HepG2 (cell line): ENCODE data around the gene GFPT1. TPM values are rescaled to one million over a fixed set of nuclear protein-coding genes. Genes with fewer than 3 reads are reported as not detected.
A peak's percentile ranks its signal among the peaks of the same experiment; 100 is the strongest.

ENCODE experiments used
- ATRX ChIP-seq: sonication (generic); formaldehyde crosslinking; IDR thresholded peaks from 2 replicates; pipeline ENCODE4 v1.4.0; 2020; ENCODE audit warnings: missing genetic modification reagents, borderline replicate concordance
- HCFC1 ChIP-seq: fragments of 150-350 bp; IDR thresholded peaks from 2 replicates; pipeline ENCODE4 v1.6.1; 2014; ENCODE audit warnings: low read depth, low read length
- HOXA3 ChIP-seq: sonication (generic); formaldehyde crosslinking; IDR thresholded peaks from 2 replicates; pipeline ENCODE4 v1.5.0; 2020; ENCODE audit warnings: missing genetic modification reagents
- JUND ChIP-seq: sonication (generic); formaldehyde crosslinking; IDR thresholded peaks from 2 replicates; pipeline ENCODE4 v1.8.0; 2022; ENCODE audit warnings: mild to moderate bottlenecking, missing genetic modification reagents
- MBNL3 ChIP-seq: fragments of 250-450 bp; sonication (Bioruptor Pico); conservative IDR thresholded peaks from 2 replicates; pipeline ENCODE4 v1.8.0; 2022; ENCODE audit warnings: mild to moderate bottlenecking, inconsistent platforms
- NR2F6 ChIP-seq, 2 experiments: IDR thresholded peaks; 2 replicates each; pipeline ENCODE4 v1.6.1; 2016; ENCODE audit warnings: antibody characterized with exemption in 1 of 2, mild to moderate bottlenecking in 1 of 2
- SP1 ChIP-seq, 2 experiments: fragments of 450-650 bp in 1 of 2; sonication (generic) in 1 of 2; formaldehyde crosslinking in 1 of 2; IDR thresholded peaks; 2 replicates each; pipeline versions ENCODE4 v1.4.0 to v1.6.1; 2016 to 2020; ENCODE audit warnings: missing genetic modification reagents in 1 of 2
- TARDBP ChIP-seq: sonication (generic); formaldehyde crosslinking; IDR thresholded peaks from 2 replicates; pipeline ENCODE4 v1.8.0; 2022; ENCODE audit warnings: mild to moderate bottlenecking, missing genetic modification reagents
- THAP9 ChIP-seq: sonication (generic); formaldehyde crosslinking; IDR thresholded peaks from 2 replicates; pipeline ENCODE4; 2020; ENCODE audit warnings: missing genetic modification reagents, mild to moderate bottlenecking, borderline replicate concordance
- ZBTB49 ChIP-seq: sonication (generic); formaldehyde crosslinking; IDR thresholded peaks from 2 replicates; pipeline ENCODE4 v1.4.0; 2020; ENCODE audit warnings: missing genetic modification reagents, borderline replicate concordance
- ZHX2 ChIP-seq, 2 experiments: sonication (generic) in 1 of 2; formaldehyde crosslinking in 1 of 2; IDR thresholded peaks; 2 replicates each; pipeline versions ENCODE4 v1.6.1 to v1.9.0; 2014 to 2022; ENCODE audit warnings: antibody characterized with exemption in 1 of 2, borderline replicate concordance in 1 of 2, inconsistent platforms in 1 of 2, low read depth in 1 of 2, missing genetic modification reagents in 1 of 2
- ZNF224 ChIP-seq: sonication (generic); formaldehyde crosslinking; IDR thresholded peaks from 2 replicates; pipeline ENCODE4 v1.5.0; 2020; ENCODE audit warnings: mild to moderate bottlenecking, missing genetic modification reagents
- ZNF326 ChIP-seq: sonication (generic); formaldehyde crosslinking; IDR thresholded peaks from 2 replicates; pipeline ENCODE4 v1.4.0; 2020; ENCODE audit warnings: missing genetic modification reagents, borderline replicate concordance
- ZNF557 ChIP-seq: sonication (generic); formaldehyde crosslinking; IDR thresholded peaks from 2 replicates; pipeline ENCODE4 v1.4.0; 2020; ENCODE audit warnings: missing genetic modification reagents
- ZNF768 ChIP-seq: sonication (generic); formaldehyde crosslinking; IDR thresholded peaks from 2 replicates; pipeline ENCODE4 v1.4.0; 2020; ENCODE audit warnings: missing genetic modification reagents
- polyA plus RNA-seq, 8 experiments: library from polyadenylated mRNA; depleted of rRNA in 3 of 8; stranded (reverse) in 7 of 8; unstranded in 1 of 8; fragments of >200 nt; fragmentation: Illumina TruSeq in 4 of 8; extraction: Trizol in 4 of 8; gene quantifications; 2 replicates each; pipeline versions ENCODE4 v1.2.1 to v1.2.3, GENCODE V29; 2011 to 2016; ENCODE audit warnings: low read depth in 4 of 8, missing spikeins in 1 of 8, mixed read lengths in 1 of 8; ENCODE audit not compliant: insufficient read depth in 1 of 8
- total RNA-seq, 5 experiments: library from RNA; depleted of rRNA; stranded (reverse); fragments of >200 nt; fragmentation: Illumina TruSeq; extraction: Trizol; gene quantifications; 2 replicates each; pipeline ENCODE4 v1.2.3, GENCODE V29; 2016; ENCODE audit warnings: low read depth in 1 of 5

The GFPT1 gene
- total and polyA plus RNA-seq, 2 of the 13 experiments (the other 11 are each of a cell fraction or from before 2014, with no cell fraction given): 24.0 to 84.9 TPM

- TF ChIP-seq ZNF557 (CRISPR knock-in tag) (0 out of 2 replicates have a peak, but pooled peaks have one; percentile 33), ZNF224 (CRISPR knock-in tag) (peak; percentile 77; the same call in 1 of the 2 replicates), ZBTB49 (0 out of 2 replicates have a peak, but pooled peaks have one; percentile 15), SP1 (IDR thresholded peaks at IDR 0.05) (no peak), SP1 (CRISPR knock-in tag; IDR thresholded peaks at IDR 0.05) (peak; percentile 96), HOXA3 (CRISPR knock-in tag) (peak; percentile 93), MBNL3 (CRISPR knock-in tag) (no peak), TARDBP (CRISPR knock-in tag) (peak; percentile 89; the same call in 1 of the 2 replicates), ATRX (CRISPR knock-in tag) (no peak), JUND (CRISPR knock-in tag) (peak; percentile 69; the same call in 1 of the 2 replicates), HCFC1 (no peak; the same call in 1 of the 2 replicates), THAP9 (CRISPR knock-in tag) (peak; percentile 61; the same call in 1 of the 2 replicates), ZNF326 (no peak), NR2F6 (IDR thresholded peaks at IDR 0.05) (no peak), NR2F6 (CRISPR knock-in tag; IDR thresholded peaks at IDR 0.05) (0 out of 2 replicates have a peak, but pooled peaks have one; percentile 10), ZHX2 (IDR thresholded peaks at IDR 0.05; ENCODE audit: low read depth) (peak; percentile 45; the same call in 1 of the 2 replicates), ZHX2 (CRISPR knock-in tag; IDR thresholded peaks at IDR 0.05; ENCODE audit: borderline replicate concordance) (peak; percentile 62; the same call in 1 of the 2 replicates), ZNF768 (CRISPR knock-in tag) (peak; percentile 46)
Observed at GRCh38 chr2:69386789-69387734, at the start of gene GFPT1 (continued).
